ENCODE measurements around the gene ING5.
"Not testable (repeated sequence)": the region's sequence is repeated elsewhere in the genome, so short reads cannot be mapped to it uniquely, and the experiment has no call there.

ING5 gene

GRCh38 chr2:241741016-241741415 is 39.2 kb downstream of the ING5 start:
- no peak for DNase-seq

GRCh38 chr2:241742320-241742939 is 40.6 kb downstream of the ING5 start:
- DNase-seq = no peak

- DNase-seq = not testable (repeated sequence)
Observed at GRCh38 chr2:241743008-241743407, 41.2 kb downstream of the ING5 start.

- DNase-seq = no peak
Observed at GRCh38 chr2:241743620-241744019, 41.8 kb downstream of the ING5 start.

- no peak for DNase-seq
Observed at GRCh38 chr2:241744028-241744754, 42.4 kb downstream of the ING5 start.

- no peak for DNase-seq
Observed at GRCh38 chr2:241745276-241745675, 43.4 kb downstream of the ING5 start.

- no peak for DNase-seq
Observed at GRCh38 chr2:241746084-241746483, 44.2 kb downstream of the ING5 start.

GRCh38 chr2:241748468-241749256 is 46.8 kb downstream of the ING5 start:
- DNase-seq = no peak

- DNase-seq = no peak
Observed at GRCh38 chr2:241750076-241750840, 48.4 kb downstream of the ING5 start.

GRCh38 chr2:241751152-241751551 is 49.3 kb downstream of the ING5 start:
- DNase-seq = no peak

- DNase-seq = no peak
Observed at GRCh38 chr2:241751776-241752175, 49.9 kb downstream of the ING5 start.

- DNase-seq = no peak
Observed at GRCh38 chr2:241752253-241752652, 50.4 kb downstream of the ING5 start.

- no peak for DNase-seq
Observed at GRCh38 chr2:241752689-241753276, 50.9 kb downstream of the ING5 start.

GRCh38 chr2:241753493-241753892 is 51.7 kb downstream of the ING5 start:
- DNase-seq = no peak

GRCh38 chr2:241754042-241754441 is 52.2 kb downstream of the ING5 start:
- no peak for DNase-seq

- DNase-seq = no peak
Observed at GRCh38 chr2:241755166-241755565, 53.3 kb downstream of the ING5 start.

GRCh38 chr2:241755777-241756176 is 53.9 kb downstream of the ING5 start:
- no peak for DNase-seq

GRCh38 chr2:241759067-241759807 is 57.4 kb downstream of the ING5 start:
- DNase-seq = no peak

- not testable (repeated sequence) for DNase-seq
Observed at GRCh38 chr2:241759893-241760292, 58.1 kb downstream of the ING5 start.

- DNase-seq = no peak
Observed at GRCh38 chr2:241760301-241760771, 58.5 kb downstream of the ING5 start.

- no peak for DNase-seq
Observed at GRCh38 chr2:241762321-241762932, 60.6 kb downstream of the ING5 start.

Measured in cerebellar nuclear complex (tissue), 1 donor.